ENCODE data around the gene PAFAH1B2. TPM values are rescaled to one million over a fixed set of nuclear protein-coding genes. Genes with fewer than 3 reads are reported as not detected.

Gene PAFAH1B2
- total RNA-seq, 2 donors from 2014 or later, result 114 to 115 TPM

DNA sequence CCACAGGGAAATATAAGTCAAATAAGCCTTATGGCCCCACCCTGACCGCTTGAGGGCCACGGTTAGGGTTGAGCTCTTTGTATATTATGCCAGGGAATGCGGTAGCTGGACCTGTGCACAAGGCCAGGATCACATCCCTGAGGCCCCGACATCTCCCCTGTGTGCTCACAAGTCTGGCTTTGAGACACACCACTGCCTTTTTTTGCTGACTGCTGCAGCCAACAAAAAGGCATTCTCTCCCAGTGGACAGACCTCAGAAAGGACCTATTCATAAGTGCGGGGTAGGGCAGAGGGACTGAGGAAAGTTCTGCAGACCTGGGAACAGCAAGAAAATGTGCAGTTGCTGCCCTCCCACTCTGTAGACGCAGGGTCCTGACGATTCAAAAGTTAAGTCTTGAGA is 31.0 kb downstream of the PAFAH1B2 start:
- Mint-ChIP-seq H3K4me3 (no peak overlapping the region), H3K27ac (no peak overlapping the region), H3K36me3 (ENCODE audit: low read depth) (peaks cover 22% of the 10 kb centered on the region), H3K27me3 (ENCODE audit: insufficient read depth) (no peaks in the 10 kb centered on the region), H3K4me1 (peaks cover 39% of the 10 kb centered on the region), H3K9me3 (no peaks in the 10 kb centered on the region)
- no peak overlapping the region for H3K4me3 ChIP-seq (ENCODE audit: low read length)
- H3K9me3 ChIP-seq (ENCODE audit: control insufficient read depth, low read length), result no peaks in the 10 kb centered on the region
- H3K36me3 ChIP-seq (ENCODE audit: control insufficient read depth, insufficient read depth, low read length), result peaks cover 44% of the 10 kb centered on the region
- H3K27ac ChIP-seq (ENCODE audit: low read depth, low read length), result peak overlapping the region; percentile 61
- no peaks in the 10 kb centered on the region for H3K27me3 ChIP-seq (ENCODE audit: control insufficient read depth, insufficient read depth, low read length, poor library complexity, severe bottlenecking)
- no peak for DNase-seq
- peaks cover 4% of the 10 kb centered on the region for H3K4me1 ChIP-seq (ENCODE audit: control insufficient read depth, insufficient read depth, low read length)
- TF ChIP-seq CTCF (conservative IDR thresholded peaks at IDR 0.05), result no peak
- H3K9ac ChIP-seq (ENCODE audit: extremely low read depth, low read length, poor library complexity, severe bottlenecking), result no peak overlapping the region
- WGBS, 2 experiments (ENCODE audit: insufficient coverage in 1 of 2, insufficient read length in 1 of 2), result 79 to 81% methylated on average over 7 of the region's 7 CpGs

DNA sequence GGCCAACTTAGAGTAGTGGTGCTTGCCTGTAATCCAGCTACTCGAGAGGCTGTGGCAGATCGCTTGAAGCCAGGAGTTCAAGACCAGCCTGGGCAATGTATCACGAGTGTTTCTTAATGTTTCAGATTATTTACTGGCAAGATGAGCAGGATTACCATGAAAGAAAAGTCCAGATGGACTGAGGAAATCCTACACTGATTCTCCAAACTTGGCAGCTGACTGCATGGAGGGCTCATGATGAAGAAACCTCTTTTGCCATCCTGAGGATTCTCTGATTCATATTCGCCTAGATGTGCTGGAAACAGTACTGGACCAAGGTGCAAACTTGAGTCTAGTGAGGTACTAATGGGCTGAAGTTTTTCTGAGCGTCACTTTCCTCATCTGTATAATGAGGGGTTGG is 31.7 kb downstream of the PAFAH1B2 start:
- Mint-ChIP-seq H3K9me3 (no peaks in the 10 kb centered on the region), H3K36me3 (ENCODE audit: low read depth) (peaks cover 19% of the 10 kb centered on the region), H3K27ac (no peak overlapping the region), H3K4me3 (no peak overlapping the region), H3K4me1 (peaks cover 41% of the 10 kb centered on the region), H3K27me3 (ENCODE audit: insufficient read depth) (peaks cover 2% of the 10 kb centered on the region)
- H3K9me3 ChIP-seq (ENCODE audit: control insufficient read depth, low read length), result no peaks in the 10 kb centered on the region
- H3K36me3 ChIP-seq (ENCODE audit: control insufficient read depth, insufficient read depth, low read length), result peaks cover 40% of the 10 kb centered on the region
- no peaks in the 10 kb centered on the region for H3K27me3 ChIP-seq (ENCODE audit: control insufficient read depth, insufficient read depth, low read length, poor library complexity, severe bottlenecking)
- TF ChIP-seq CTCF (conservative IDR thresholded peaks at IDR 0.05), result no peak
- no peak for DNase-seq
- WGBS, 2 experiments (ENCODE audit: insufficient coverage in 1 of 2, insufficient read length in 1 of 2), result 93 to 94% methylated on average over 5 of the region's 5 CpGs
- no peak overlapping the region for H3K9ac ChIP-seq (ENCODE audit: extremely low read depth, low read length, poor library complexity, severe bottlenecking)
- H3K4me3 ChIP-seq (ENCODE audit: low read length), result no peak overlapping the region
- peaks cover 4% of the 10 kb centered on the region for H3K4me1 ChIP-seq (ENCODE audit: control insufficient read depth, insufficient read depth, low read length)
- no peak overlapping the region for H3K27ac ChIP-seq (ENCODE audit: low read depth, low read length)

- H3K4me1 Mint-ChIP-seq, result peaks cover 42% of the 10 kb centered on the region
- peaks cover 4% of the 10 kb centered on the region for H3K4me1 ChIP-seq (ENCODE audit: control insufficient read depth, insufficient read depth, low read length)
- no peak overlapping the region for H3K4me3 ChIP-seq (ENCODE audit: low read length)
- no peak overlapping the region for H3K4me3 Mint-ChIP-seq
- H3K9me3 ChIP-seq (ENCODE audit: control insufficient read depth, low read length), result no peaks in the 10 kb centered on the region
- no peaks in the 10 kb centered on the region for H3K9me3 Mint-ChIP-seq
- peaks cover 19% of the 10 kb centered on the region for H3K36me3 Mint-ChIP-seq (ENCODE audit: low read depth)
- peaks cover 2% of the 10 kb centered on the region for H3K27me3 Mint-ChIP-seq (ENCODE audit: insufficient read depth)
- H3K27ac ChIP-seq (ENCODE audit: low read depth, low read length), result no peak overlapping the region
- no peaks in the 10 kb centered on the region for H3K27me3 ChIP-seq (ENCODE audit: control insufficient read depth, insufficient read depth, low read length, poor library complexity, severe bottlenecking)
- no CpG with 5 or more reads among the region's 1 CpG for WGBS, 2 experiments (ENCODE audit: insufficient coverage in 1 of 2, insufficient read length in 1 of 2)
- H3K9ac ChIP-seq (ENCODE audit: extremely low read depth, low read length, poor library complexity, severe bottlenecking), result no peak overlapping the region
- H3K27ac Mint-ChIP-seq, result no peak overlapping the region
- H3K36me3 ChIP-seq (ENCODE audit: control insufficient read depth, insufficient read depth, low read length), result peaks cover 37% of the 10 kb centered on the region
- no peak for TF ChIP-seq CTCF (conservative IDR thresholded peaks at IDR 0.05)
- no peak for DNase-seq
These were observed 32.1 kb downstream of the PAFAH1B2 start for GRCh38 chr11:117176186-117176585.

Data from endodermal cell (in vitro differentiated cells).